ENCODE results near the gene FAM156B. TPM values are rescaled to one million over a fixed set of nuclear protein-coding genes. Genes with fewer than 3 reads are reported as not detected.
"Not testable (repeated sequence)": the region's sequence is repeated elsewhere in the genome, so short reads cannot be mapped to it uniquely, and the experiment has no call there.

Gene FAM156B
- total RNA-seq, 1 experiment from 2014 or later, result 18.0 TPM

DNA sequence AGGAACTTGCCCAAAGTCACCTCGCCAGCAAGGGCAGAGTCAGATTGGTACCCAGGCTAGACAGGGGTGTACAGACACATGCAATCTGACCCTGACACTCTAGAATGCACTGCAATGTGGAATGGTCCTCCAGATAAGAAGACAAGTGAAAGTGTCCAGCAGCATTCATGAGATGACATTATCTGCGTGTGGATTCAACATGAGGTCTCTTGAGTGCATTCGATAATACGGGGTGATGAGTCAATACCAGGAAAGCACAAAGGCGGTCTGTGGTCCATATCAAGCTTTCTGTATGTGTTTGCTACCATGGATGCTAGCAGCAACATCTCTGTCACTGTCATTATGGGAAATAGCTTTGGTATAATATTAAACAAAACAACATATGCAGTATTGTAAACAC is 22.5 kb upstream of the FAM156B start:
- no peaks in the 10 kb centered on the region for H3K27me3 ChIP-seq (replicated peaks; ENCODE audit: control insufficient read depth, insufficient read depth, low read length)
- Mint-ChIP-seq H3K27ac (ENCODE audit: unreplicated experiment) (no peak overlapping the region), H3K27me3 (ENCODE audit: insufficient read depth, unreplicated experiment) (no peaks in the 10 kb centered on the region), H3K4me3 (ENCODE audit: unreplicated experiment) (no peak overlapping the region), H3K4me1 (ENCODE audit: low read depth, unreplicated experiment) (no peaks in the 10 kb centered on the region), H3K9me3 (ENCODE audit: unreplicated experiment) (no peaks in the 10 kb centered on the region), H3K36me3 (ENCODE audit: insufficient read depth, unreplicated experiment) (no peaks in the 10 kb centered on the region)
- BruUV-seq (replicated peaks), result no TSS peak
- no peak overlapping the region for H3K4me3 ChIP-seq (ENCODE audit: low read depth, low read length)
- POLR2A ChIA-PET, result no interaction called here
- CTCF ChIA-PET, result no interaction called here
- DNase-seq, result no peak
- TF ChIP-seq, protein P1, sequence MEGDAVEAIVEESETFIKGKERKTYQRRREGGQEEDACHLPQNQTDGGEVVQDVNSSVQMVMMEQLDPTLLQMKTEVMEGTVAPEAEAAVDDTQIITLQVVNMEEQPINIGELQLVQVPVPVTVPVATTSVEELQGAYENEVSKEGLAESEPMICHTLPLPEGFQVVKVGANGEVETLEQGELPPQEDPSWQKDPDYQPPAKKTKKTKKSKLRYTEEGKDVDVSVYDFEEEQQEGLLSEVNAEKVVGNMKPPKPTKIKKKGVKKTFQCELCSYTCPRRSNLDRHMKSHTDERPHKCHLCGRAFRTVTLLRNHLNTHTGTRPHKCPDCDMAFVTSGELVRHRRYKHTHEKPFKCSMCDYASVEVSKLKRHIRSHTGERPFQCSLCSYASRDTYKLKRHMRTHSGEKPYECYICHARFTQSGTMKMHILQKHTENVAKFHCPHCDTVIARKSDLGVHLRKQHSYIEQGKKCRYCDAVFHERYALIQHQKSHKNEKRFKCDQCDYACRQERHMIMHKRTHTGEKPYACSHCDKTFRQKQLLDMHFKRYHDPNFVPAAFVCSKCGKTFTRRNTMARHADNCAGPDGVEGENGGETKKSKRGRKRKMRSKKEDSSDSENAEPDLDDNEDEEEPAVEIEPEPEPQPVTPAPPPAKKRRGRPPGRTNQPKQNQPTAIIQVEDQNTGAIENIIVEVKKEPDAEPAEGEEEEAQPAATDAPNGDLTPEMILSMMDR (IDR thresholded peaks at IDR 0.05; ENCODE audit: insufficient read depth in 1 of 2, low read depth in 1 of 2, low read length in 1 of 2, severe bottlenecking in 1 of 2, unreplicated experiment in 1 of 2), result no peak
- H3K9me3 ChIP-seq, result no peaks in the 10 kb centered on the region
- H3K4me1 ChIP-seq, result peaks cover 4% of the 10 kb centered on the region; the same call in 1 of the 2 replicates
- intact Hi-C loops (cut with micrococcal nuclease; ENCODE audit: unreplicated experiment), result no loop called here
- H3K36me3 ChIP-seq (ENCODE audit: control insufficient read depth, insufficient read depth, low read length), result no peaks in the 10 kb centered on the region

DNA sequence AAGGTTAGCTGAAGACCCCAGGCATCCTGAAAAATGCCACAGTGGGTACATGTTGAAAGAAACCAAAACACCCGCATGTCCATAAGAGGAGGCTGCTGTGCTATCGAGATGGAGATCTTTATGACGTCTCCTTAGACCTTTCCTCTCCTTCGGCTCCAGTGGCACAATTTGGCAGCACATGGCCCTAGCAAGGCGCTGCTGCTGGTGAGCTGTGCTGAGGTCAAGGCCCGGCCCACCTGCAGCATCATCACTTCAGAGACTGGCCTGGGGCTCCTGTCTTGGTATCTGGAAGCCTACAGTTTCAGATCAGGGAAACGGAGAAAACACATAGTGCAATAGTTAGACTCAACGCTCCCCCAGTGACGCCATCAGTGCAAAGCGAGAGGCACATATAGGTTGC is 21.7 kb upstream of the FAM156B start:
- intact Hi-C loops (cut with micrococcal nuclease; ENCODE audit: unreplicated experiment); H3K27me3 Mint-ChIP-seq (ENCODE audit: insufficient read depth, unreplicated experiment); H3K27me3 ChIP-seq (replicated peaks; ENCODE audit: control insufficient read depth, insufficient read depth, low read length); H3K9me3 Mint-ChIP-seq (ENCODE audit: unreplicated experiment); H3K4me1 ChIP-seq; BruUV-seq (replicated peaks); H3K4me3 ChIP-seq (ENCODE audit: low read depth, low read length); H3K4me3 Mint-ChIP-seq (ENCODE audit: unreplicated experiment); H3K36me3 Mint-ChIP-seq (ENCODE audit: insufficient read depth, unreplicated experiment); CTCF ChIA-PET; POLR2A ChIA-PET; H3K4me1 Mint-ChIP-seq (ENCODE audit: low read depth, unreplicated experiment); H3K9me3 ChIP-seq; H3K36me3 ChIP-seq (ENCODE audit: control insufficient read depth, insufficient read depth, low read length): not testable (repeated sequence)
- DNase-seq, result peak in 1 of 2 experiments; percentile 39
- peak overlapping the region; percentile 79 for H3K27ac Mint-ChIP-seq (ENCODE audit: unreplicated experiment)

DNA sequence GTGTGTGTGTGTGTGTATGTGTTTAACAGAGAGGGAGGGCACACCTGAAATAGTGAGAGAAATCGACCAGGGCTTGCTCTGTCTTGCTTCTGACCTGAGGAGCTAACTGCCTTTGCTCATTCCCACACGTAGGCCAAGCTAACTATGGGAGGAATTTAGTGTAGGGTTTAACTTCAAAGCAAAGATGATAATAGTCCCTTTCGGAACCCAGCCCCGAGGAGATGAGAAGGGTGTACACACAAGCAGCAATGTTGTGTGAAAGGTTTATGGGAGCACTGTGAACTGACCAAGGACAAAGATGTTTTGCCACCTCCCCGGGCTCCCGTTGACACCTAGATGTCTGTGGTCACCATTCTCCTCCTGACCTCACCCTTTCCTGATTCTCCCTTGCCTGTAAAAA is 20.7 kb upstream of the FAM156B start:
- H3K4me1 Mint-ChIP-seq (ENCODE audit: low read depth, unreplicated experiment); POLR2A ChIA-PET; H3K36me3 Mint-ChIP-seq (ENCODE audit: insufficient read depth, unreplicated experiment); intact Hi-C loops (cut with micrococcal nuclease; ENCODE audit: unreplicated experiment); H3K9me3 ChIP-seq; BruUV-seq (replicated peaks); H3K27me3 ChIP-seq (replicated peaks; ENCODE audit: control insufficient read depth, insufficient read depth, low read length); CTCF ChIA-PET; H3K4me3 ChIP-seq (ENCODE audit: low read depth, low read length); H3K27me3 Mint-ChIP-seq (ENCODE audit: insufficient read depth, unreplicated experiment); H3K4me1 ChIP-seq; H3K36me3 ChIP-seq (ENCODE audit: control insufficient read depth, insufficient read depth, low read length); H3K9me3 Mint-ChIP-seq (ENCODE audit: unreplicated experiment): not testable (repeated sequence)
- DNase-seq, result peak; percentile 60 to 73
- Mint-ChIP-seq H3K4me3 (ENCODE audit: unreplicated experiment) (peak overlapping the region; percentile 35), H3K27ac (ENCODE audit: unreplicated experiment) (peak overlapping the region; percentile 79)

DNA sequence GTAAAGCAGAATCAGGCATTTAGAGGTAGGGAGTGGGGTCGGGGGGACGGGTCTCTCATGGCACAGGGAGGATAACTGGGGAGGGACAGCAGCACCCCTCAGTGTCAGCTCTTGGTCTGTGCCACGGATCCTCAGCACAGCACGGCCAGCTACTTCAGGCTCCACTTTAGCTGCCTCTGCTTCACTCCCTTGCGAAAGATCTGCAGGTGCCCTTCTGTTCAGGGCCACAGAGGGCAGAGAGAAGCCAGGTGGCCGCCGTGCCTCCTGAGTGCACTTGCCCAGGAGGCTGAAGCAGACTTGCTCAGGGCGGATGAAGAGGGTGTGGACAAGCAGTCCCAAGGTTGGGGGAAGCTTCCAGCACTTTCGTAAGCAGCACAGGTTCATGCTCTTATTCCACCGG is 9.7 kb upstream of the FAM156B start:
- intact Hi-C loops (cut with micrococcal nuclease; ENCODE audit: unreplicated experiment); H3K27me3 ChIP-seq (replicated peaks; ENCODE audit: control insufficient read depth, insufficient read depth, low read length); H3K36me3 ChIP-seq (ENCODE audit: control insufficient read depth, insufficient read depth, low read length); H3K27me3 Mint-ChIP-seq (ENCODE audit: insufficient read depth, unreplicated experiment); H3K4me3 Mint-ChIP-seq (ENCODE audit: unreplicated experiment); POLR2A ChIA-PET; H3K9me3 ChIP-seq; H3K4me1 Mint-ChIP-seq (ENCODE audit: low read depth, unreplicated experiment); H3K27ac Mint-ChIP-seq (ENCODE audit: unreplicated experiment); CTCF ChIA-PET; H3K9me3 Mint-ChIP-seq (ENCODE audit: unreplicated experiment); H3K4me1 ChIP-seq; H3K36me3 Mint-ChIP-seq (ENCODE audit: insufficient read depth, unreplicated experiment); H3K4me3 ChIP-seq (ENCODE audit: low read depth, low read length); DNase-seq; BruUV-seq (replicated peaks): not testable (repeated sequence)

DNA sequence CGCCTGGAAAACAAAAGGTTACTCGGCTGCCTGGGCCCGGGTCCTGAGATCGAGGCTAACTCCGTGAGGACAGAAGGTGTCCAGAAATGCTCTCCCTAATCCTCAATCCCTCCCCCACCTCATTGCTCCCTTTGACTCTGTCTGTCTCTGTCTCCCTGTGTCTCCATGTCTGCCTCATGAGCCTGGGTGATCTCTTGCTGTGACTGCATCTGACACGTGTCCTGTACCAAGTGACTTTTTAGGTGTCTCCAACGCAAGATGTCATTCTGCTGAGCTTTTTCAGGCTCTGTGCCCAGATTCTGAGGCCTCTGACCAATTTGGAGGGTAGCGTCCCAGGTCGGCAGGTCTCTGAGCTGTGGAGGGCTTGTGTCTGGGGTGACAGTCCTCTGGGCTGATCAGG is 9.0 kb upstream of the FAM156B start:
- DNase-seq; H3K27me3 Mint-ChIP-seq (ENCODE audit: insufficient read depth, unreplicated experiment); H3K4me3 ChIP-seq (ENCODE audit: low read depth, low read length); H3K27me3 ChIP-seq (replicated peaks; ENCODE audit: control insufficient read depth, insufficient read depth, low read length); H3K36me3 ChIP-seq (ENCODE audit: control insufficient read depth, insufficient read depth, low read length); H3K4me1 ChIP-seq; BruUV-seq (replicated peaks); H3K27ac Mint-ChIP-seq (ENCODE audit: unreplicated experiment); H3K9me3 ChIP-seq; CTCF ChIA-PET; POLR2A ChIA-PET; intact Hi-C loops (cut with micrococcal nuclease; ENCODE audit: unreplicated experiment); H3K36me3 Mint-ChIP-seq (ENCODE audit: insufficient read depth, unreplicated experiment); H3K4me3 Mint-ChIP-seq (ENCODE audit: unreplicated experiment); H3K9me3 Mint-ChIP-seq (ENCODE audit: unreplicated experiment); H3K4me1 Mint-ChIP-seq (ENCODE audit: low read depth, unreplicated experiment): not testable (repeated sequence)

DNA sequence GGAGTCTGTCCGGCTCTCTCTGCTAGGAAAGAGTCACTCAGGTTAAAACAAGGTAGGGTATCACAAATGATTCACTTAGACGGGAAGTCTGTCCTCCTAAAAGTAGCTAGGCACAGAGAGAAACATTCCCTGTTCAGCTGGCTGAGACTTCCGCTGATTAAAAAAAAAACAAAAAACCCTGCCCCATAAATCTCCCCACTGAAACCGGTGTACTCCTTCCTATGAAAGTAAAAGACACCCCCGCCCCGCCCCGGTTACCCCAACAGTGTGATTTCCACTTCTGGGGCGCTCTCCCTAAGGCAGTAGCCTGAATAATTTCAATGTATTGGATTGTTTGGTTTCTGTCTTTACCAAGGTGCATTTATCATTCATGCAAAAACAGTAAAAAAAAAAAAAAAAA is 692 bp upstream of the FAM156B start:
- H3K36me3 ChIP-seq (ENCODE audit: control insufficient read depth, insufficient read depth, low read length); H3K27me3 ChIP-seq (replicated peaks; ENCODE audit: control insufficient read depth, insufficient read depth, low read length); H3K27ac Mint-ChIP-seq (ENCODE audit: unreplicated experiment); H3K9me3 ChIP-seq; H3K4me1 Mint-ChIP-seq (ENCODE audit: low read depth, unreplicated experiment); POLR2A ChIA-PET; DNase-seq; H3K4me1 ChIP-seq; H3K9me3 Mint-ChIP-seq (ENCODE audit: unreplicated experiment); H3K27me3 Mint-ChIP-seq (ENCODE audit: insufficient read depth, unreplicated experiment); CTCF ChIA-PET; H3K4me3 Mint-ChIP-seq (ENCODE audit: unreplicated experiment); H3K4me3 ChIP-seq (ENCODE audit: low read depth, low read length); intact Hi-C loops (cut with micrococcal nuclease; ENCODE audit: unreplicated experiment); H3K36me3 Mint-ChIP-seq (ENCODE audit: insufficient read depth, unreplicated experiment): not testable (repeated sequence)
- TSS peak; percentile 91 for BruUV-seq (replicated peaks)

DNA sequence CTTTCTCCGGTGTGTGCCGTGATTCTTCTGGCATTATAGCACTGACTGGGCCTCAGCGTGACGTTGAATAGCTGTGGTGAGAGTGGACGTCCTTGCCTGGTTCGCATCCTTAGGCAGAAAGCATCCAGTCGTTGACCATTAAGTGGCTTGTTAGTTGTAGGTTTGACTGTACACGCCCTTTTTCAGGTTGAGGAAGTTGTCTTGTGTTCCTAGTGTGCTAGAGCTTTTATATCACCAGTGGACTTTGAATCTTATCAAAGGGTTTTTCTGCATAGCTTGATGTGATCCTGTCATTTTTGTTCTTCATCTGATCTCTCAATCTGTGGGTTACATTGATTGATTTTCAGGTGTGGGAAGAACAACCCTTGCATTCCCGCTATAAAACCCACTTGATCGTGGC is 8.4 kb downstream of the FAM156B start:
- H3K9me3 ChIP-seq; H3K4me3 Mint-ChIP-seq (ENCODE audit: unreplicated experiment); H3K27ac Mint-ChIP-seq (ENCODE audit: unreplicated experiment); H3K4me1 Mint-ChIP-seq (ENCODE audit: low read depth, unreplicated experiment); DNase-seq; POLR2A ChIA-PET; H3K36me3 ChIP-seq (ENCODE audit: control insufficient read depth, insufficient read depth, low read length); H3K9me3 Mint-ChIP-seq (ENCODE audit: unreplicated experiment); CTCF ChIA-PET; H3K27me3 ChIP-seq (replicated peaks; ENCODE audit: control insufficient read depth, insufficient read depth, low read length); intact Hi-C loops (cut with micrococcal nuclease; ENCODE audit: unreplicated experiment); H3K36me3 Mint-ChIP-seq (ENCODE audit: insufficient read depth, unreplicated experiment); H3K4me1 ChIP-seq; H3K4me3 ChIP-seq (ENCODE audit: low read depth, low read length); BruUV-seq (replicated peaks); H3K27me3 Mint-ChIP-seq (ENCODE audit: insufficient read depth, unreplicated experiment): not testable (repeated sequence)

Measured in Caco-2 (cell line).